GM19240 (cell line): ENCODE data around the gene OCA2.
"Not testable (repeated sequence)": the region's sequence is repeated elsewhere in the genome, so short reads cannot be mapped to it uniquely, and the experiment has no call there.

Source experiments
- DNase-seq: peaks from one replicate; pipeline ENCODE4 v3.0.0; 2011; ENCODE audit warnings: low spot score; ENCODE audit not compliant: insufficient read length

The OCA2 gene

GRCh38 chr15:28023933-28024888 lies 74.9 kb downstream of the OCA2 start:
- DNase-seq: no peak

GRCh38 chr15:28023422-28023821 lies 75.7 kb downstream of the OCA2 start:
- DNase-seq: no peak

DNA sequence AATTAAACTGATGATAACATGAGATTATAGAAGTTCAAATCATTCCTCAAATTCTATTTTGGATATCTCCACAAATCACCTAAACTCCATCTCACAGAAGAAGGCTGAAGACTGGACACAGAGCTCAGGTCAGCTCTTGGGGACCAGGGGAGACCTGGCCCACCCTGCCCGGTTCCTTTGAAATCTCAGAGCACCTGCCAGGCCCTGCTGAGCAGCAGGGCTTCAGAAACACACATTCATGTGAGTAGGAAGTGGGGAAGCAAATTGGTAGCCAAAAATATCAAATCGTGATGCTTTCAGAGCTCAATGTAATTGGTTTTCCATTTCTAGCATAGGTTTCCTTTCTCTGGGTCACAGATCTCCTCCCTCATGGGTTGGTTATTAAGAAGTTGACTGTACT lies 76.2 kb downstream of the OCA2 start:
- DNase-seq: no peak

- no peak for DNase-seq
Measured at GRCh38 chr15:28022181-28022580, 76.9 kb downstream of the OCA2 start.

DNA sequence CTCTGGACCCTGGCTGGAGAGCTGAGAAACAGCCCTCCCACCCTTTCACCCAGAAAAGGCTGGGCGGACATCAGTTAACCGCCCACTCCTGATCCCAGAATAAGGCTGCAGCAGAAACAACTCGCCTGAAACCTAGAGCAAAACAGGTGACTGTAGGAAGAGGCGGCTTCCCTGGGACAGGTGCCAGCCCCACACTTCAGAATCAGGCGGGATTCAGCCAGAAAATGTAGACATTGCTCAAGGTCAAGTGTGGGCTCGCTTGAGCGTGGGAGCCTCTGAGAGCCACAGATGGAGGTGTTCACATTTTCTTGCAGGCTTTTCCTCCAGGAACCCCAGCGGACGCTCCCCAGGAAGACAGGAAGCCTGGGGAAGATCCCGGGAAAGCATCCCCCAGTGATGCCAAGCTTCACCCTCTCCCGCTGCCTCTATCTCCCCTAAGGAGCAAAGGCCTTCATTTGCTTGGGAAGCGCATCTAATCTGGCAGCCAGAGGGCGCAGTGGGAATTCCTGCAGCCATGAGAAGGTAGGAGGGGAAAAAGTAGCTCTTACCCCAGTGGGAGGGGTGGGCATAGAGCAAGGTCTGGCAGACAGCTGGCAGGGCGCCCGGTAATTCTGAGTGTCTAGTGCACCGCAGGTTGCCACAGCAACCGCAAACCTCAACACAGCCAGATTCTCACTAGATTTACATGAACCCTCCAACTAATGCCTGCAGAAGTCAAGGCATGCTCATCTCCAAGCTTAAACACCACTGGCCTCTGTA lies 77.7 kb downstream of the OCA2 start:
- DNase-seq: no peak

DNA sequence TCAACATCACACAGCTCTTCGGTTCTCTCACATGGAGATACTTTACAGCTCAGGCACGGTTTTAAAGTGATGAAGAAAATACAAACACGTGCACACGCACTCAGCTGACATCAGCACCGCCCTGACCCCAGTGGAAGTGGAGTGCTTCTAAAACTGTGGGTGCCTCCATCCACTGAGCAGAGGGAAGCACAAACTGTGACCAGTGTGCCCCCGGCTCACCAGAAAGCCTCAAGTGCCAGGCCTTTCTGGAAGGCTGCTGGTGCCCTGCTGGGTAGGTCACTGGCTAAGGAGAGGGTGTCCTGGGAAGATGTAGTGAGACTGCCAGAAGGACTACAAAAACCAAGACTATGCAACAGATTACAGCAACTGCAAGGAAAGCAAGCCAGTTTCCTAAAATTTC lies 78.5 kb downstream of the OCA2 start:
- no peak for DNase-seq

DNA sequence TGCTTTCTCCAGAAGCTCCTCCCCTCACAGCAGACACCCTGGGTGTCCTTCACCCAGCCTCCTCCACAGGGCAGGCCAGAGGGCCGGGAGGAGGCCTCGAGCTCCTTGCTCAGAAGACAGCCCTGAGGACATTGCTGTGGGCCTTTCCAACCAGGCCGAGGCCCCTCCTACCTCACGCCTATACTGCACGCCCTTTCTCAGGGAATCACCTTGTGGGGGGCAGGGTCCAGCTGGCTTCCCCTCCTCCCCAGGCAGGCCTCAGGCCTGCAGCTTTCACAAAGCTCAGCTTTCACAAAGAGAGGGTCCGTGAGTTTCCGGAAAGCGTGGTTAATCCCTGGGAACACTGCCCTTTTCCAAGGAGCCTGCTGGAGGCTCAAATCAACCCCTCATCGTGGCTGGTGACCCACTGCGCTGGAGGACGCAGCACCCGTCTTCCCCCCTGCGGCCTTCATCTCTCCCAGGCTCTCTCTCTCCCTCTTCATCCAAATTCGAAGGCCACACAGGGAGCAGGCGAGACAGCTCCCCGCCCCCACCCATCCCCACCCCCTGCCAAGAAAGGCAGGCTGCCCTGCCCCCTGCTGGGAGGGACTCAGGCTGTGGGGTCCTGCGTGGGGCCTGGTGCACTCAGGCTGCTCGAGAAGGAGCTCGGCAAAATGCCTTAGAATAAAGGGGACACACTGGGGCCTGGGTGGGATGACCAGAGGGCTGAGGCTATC lies 79.4 kb downstream of the OCA2 start:
- DNase-seq: no peak

GRCh38 chr15:28018291-28019044 lies 80.6 kb downstream of the OCA2 start:
- no peak for DNase-seq

DNA sequence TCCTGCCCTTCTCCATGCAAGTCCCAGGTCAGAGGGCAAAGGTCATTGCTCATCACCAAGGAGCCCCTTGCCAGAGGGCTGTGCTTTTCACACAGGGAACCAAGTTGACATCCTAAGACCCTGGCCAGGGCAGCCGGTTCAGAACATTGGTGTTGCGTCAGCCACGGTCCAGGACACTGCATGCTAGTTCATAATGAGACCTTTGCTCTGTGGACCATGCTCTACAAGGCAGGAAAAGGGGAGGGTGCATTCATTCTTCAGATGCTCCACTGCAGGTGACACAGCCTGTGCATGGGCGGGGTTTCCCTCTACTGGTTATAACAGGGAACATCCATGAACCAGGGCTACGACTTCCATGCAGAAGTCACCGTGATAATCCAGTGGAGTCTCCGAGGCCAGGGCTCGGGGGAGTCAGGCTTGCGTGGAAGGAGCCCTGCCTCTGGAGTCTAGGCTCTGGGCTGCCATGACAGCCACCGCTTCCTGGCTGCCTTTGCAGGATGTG lies 81.6 kb downstream of the OCA2 start:
- DNase-seq: no peak

- DNase-seq: no peak
Measured at GRCh38 chr15:28015855-28016254, 83.3 kb downstream of the OCA2 start.

GRCh38 chr15:28014623-28015200 lies 84.4 kb downstream of the OCA2 start:
- no peak for DNase-seq

DNA sequence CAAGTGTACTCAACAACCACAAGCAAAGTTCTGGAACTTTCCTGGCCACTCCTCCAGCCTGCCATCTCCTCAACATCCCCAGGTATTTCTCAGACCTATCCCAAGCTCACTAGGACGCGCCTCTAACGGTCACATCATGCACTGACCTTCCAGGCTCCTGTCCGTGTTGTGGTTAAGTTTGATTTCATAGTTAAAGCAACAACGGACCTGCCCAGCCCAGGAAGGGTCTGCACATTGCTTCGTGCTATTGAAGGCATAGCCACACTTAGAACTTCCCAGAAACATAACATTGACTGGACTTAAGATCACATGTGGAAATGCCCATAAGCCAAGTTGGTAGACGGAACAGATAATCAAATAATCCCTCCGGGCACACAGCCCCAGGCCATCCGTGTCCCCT lies 85.1 kb downstream of the OCA2 start:
- no peak for DNase-seq

DNA sequence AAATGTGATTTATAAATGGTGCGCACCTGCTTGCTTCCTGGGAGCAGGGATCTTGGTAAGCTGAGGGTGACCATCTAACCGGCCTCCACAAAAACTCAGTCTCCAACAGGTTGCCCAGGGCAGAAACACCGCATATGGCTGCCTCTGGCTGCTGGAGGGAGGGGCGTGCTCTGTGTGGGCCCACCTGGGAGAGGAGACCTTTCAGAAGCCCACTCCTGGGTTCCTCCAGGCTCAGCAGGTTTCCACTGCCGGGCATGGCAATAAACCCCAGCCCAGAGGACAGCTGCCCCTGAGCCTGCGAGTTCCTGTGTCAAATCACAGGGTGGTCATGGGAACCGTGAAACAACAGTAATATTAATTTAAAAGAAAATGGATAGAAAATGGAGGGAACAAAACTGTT lies 85.6 kb downstream of the OCA2 start:
- no peak for DNase-seq

GRCh38 chr15:28012231-28012630 lies 86.9 kb downstream of the OCA2 start:
- no peak for DNase-seq

DNA sequence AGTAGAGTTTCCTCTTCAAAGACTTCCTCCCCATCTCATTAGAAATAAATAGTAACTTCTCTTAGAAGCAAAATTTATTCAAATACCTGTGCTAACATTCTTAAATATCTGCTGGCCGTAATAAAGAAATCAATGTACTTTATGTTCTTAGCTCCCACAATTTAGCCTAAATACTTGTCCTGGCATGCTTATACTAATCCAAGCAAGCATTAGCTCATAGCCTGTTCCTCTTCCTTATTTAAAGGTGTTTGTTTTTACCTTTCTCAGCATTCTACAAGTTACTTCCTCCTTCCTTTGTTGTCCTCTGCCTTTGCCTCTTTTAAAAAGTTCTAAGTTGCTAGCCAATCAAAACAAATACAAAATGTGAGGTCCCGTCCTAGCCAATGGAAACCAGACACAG lies 90.9 kb downstream of the OCA2 start:
- not testable (repeated sequence) for DNase-seq

GRCh38 chr15:28006116-28006905 lies 92.8 kb downstream of the OCA2 start:
- no peak for DNase-seq

DNA sequence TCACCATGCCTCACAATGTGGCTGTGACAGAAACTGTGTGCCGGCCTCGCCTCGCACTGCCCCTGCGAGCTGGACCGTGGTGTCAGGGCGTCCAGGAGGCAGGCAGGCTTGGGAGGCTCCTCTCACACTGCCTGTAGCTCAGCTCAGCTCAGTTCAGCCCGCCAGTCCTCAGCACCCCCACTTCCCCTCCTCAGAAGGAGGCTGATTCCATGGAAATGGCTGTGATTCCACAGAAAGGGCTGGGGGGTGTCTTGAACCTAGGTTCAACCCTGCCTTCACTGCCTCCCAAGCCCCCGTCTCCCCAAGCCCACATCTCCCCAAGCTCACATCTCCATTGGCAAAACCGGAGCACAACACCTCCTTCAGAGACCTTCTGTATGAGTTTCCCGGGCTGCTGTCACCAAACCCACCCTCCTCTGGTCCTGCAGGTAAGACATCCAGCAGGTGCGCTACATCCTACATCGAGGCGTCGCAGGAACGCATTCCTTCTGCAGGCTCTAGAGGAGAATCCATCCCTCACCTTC lies 94.0 kb downstream of the OCA2 start:
- no peak for DNase-seq

GRCh38 chr15:28004143-28005003 lies 94.7 kb downstream of the OCA2 start:
- DNase-seq: no peak
